ENCODE data around the gene PGAM2.

PGAM2 gene

DNA sequence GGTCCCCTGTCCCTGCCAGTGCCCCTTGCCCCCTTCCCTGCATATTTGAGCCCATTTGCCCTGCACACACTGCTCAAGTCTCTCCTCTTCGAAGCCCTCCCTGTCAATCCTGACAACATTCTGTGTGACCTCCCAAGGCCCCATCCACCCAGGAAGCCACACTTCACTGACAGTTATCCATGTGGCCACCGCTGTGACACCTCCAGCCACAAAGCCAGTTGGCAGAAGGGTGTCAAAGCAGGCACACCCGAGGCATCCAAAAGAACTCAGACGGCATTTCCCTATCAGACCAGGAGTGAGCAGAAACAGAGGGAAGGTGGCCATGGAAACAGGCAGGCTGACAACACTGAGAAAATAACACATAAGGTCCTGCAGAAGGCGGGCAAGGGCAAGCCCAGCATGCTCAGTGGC lies 12.3 kb upstream of the PGAM2 start:
- H3K4me3 ChIP-seq (ENCODE audit: low read depth, low read length) = no peak overlapping the region
- TF ChIP-seq, protein P1, sequence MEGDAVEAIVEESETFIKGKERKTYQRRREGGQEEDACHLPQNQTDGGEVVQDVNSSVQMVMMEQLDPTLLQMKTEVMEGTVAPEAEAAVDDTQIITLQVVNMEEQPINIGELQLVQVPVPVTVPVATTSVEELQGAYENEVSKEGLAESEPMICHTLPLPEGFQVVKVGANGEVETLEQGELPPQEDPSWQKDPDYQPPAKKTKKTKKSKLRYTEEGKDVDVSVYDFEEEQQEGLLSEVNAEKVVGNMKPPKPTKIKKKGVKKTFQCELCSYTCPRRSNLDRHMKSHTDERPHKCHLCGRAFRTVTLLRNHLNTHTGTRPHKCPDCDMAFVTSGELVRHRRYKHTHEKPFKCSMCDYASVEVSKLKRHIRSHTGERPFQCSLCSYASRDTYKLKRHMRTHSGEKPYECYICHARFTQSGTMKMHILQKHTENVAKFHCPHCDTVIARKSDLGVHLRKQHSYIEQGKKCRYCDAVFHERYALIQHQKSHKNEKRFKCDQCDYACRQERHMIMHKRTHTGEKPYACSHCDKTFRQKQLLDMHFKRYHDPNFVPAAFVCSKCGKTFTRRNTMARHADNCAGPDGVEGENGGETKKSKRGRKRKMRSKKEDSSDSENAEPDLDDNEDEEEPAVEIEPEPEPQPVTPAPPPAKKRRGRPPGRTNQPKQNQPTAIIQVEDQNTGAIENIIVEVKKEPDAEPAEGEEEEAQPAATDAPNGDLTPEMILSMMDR (IDR thresholded peaks at IDR 0.05; ENCODE audit: low read depth, low read length) = no peak
- in situ Hi-C loops (cut with HindIII; ENCODE audit: low sequenced_read_pairs) = no loop called here
- DNase-seq (ENCODE audit: low read depth, low spot score) = no peak

DNA sequence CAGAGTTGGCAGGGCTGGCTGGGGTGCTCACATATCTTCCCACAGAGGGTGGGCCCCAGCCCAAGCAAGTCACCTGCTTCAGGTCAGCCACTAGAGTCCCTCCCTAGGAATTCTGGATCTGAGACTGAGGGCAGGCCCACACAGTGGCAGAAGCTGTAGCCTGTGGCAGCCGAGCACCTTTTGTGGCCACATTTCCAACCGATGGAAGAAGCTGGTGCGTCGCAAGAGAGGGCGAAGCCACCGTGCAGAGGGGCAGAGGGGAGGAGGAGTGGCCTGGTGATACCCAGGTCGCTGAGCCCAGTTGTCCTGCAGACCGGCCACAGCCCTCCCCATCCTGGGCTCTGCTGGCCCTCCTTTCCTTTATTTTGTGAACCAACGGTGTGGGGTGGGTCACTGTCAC lies 11.7 kb upstream of the PGAM2 start:
- TF ChIP-seq, protein P1 (IDR thresholded peaks at IDR 0.05; ENCODE audit: low read depth, low read length) = no peak
- no peak for DNase-seq (ENCODE audit: low read depth, low spot score)
- H3K4me3 ChIP-seq (ENCODE audit: low read depth, low read length) = no peak overlapping the region
- in situ Hi-C loops (cut with HindIII; ENCODE audit: low sequenced_read_pairs) = no loop called here

DNA sequence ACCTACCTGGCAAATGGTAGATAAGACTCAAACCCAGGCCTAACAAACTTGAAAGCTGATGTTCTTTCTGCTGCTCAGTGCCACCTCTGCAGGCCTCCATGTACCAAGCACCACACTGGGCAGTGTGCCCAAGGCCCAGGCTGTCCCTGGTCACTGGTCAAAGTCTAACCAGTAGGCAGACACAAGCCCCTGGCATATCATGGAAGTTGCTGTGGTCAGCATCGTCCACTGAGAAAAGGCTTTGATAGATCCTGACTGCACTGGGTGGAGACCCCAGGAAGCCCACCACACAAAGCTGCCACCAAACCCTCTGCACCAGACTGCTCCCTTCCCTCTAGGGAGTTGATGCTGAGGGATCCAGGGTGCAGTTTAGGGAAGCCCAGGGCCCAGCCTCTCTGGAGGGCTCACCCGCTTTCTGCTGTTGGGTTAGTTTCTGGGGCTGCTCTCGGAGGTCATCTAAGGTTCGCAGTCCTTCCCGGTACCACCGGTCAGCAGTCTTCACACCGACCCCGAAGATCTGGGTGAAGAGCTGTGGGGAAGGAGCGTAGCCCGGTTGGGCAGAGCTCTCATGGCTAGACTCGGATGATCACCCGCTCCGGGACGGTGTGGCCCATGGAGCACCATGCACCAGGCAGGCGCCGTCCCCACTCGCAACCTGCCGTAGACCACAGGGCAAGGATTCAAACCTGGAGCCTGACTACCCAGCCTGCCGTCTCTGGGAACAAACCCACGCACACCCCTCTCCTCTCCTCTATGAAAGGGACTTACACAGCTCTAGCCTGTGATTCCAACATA lies 10.9 kb upstream of the PGAM2 start:
- in situ Hi-C loops (cut with HindIII; ENCODE audit: low sequenced_read_pairs) = no loop called here
- no peak overlapping the region for H3K4me3 ChIP-seq (ENCODE audit: low read depth, low read length)
- DNase-seq (ENCODE audit: low read depth, low spot score) = no peak
- TF ChIP-seq, protein P1 (IDR thresholded peaks at IDR 0.05; ENCODE audit: low read depth, low read length) = no peak

DNA sequence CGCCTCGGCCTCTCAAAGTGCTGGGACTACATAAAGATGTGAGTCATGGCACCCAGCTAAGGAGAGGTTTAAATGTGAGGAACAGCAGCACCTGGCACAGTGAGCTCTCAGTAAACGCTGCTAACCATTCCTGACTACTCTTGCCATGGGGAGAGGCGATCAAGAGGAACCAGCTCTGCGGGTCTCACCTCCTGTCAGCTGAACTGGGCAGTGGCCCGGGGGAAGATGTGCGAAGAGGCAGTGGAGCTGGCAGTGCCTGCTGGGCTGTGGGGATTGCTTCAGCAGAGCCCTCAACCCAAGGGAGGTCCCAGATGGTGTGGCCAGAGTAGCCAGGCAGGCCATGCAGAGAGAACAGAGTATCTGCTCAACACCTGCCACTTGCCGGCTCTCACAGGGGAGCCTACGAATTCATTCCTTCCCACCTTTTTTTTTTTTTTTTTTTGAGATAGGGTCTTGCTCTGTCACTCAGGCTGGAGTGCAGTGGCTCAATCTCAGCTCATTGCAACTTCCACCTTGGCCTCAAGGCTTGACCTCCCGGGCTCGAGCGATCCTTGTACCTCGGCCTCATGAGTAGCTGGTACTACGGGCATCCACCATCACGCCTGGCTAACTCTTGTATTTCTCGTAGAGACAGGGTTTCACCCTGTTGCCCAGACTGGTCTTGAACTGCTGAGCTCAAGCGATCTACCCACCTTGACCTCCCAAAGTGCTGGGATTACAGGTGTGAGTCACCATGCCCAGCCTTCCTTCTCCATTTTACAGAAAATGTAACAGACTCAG lies 10.1 kb upstream of the PGAM2 start:
- TF ChIP-seq, protein P1 (IDR thresholded peaks at IDR 0.05; ENCODE audit: low read depth, low read length) = no peak
- in situ Hi-C loops (cut with HindIII; ENCODE audit: low sequenced_read_pairs) = no loop called here

DNA sequence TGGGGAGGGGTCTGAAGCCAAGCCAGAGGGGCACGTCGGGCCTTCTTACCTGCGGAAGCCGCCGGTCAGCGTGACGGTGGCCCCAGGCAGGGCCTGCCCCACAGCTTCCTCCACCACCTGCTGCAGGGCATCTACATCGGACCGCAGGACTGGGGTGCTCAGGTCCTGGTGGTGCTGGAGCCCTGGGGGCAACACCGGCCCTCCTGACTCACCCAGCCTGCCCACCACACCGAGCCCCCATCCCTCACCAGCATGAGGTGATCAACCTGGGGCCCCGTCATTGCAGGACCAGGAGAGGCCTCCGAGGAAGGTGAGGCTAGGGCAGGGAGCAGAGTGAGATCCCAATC lies 9.0 kb upstream of the PGAM2 start:
- H3K4me3 ChIP-seq (ENCODE audit: low read depth, low read length) = no peak overlapping the region
- in situ Hi-C loops (cut with HindIII; ENCODE audit: low sequenced_read_pairs) = no loop called here
- TF ChIP-seq, protein P1 (IDR thresholded peaks at IDR 0.05; ENCODE audit: low read depth, low read length) = no peak
- no peak for DNase-seq (ENCODE audit: low read depth, low spot score)

More for the DNA sequence above, 10.1 kb upstream of the PGAM2 start:
- DNase-seq (ENCODE audit: low read depth, low spot score) = no peak
- H3K4me3 ChIP-seq (ENCODE audit: low read depth, low read length) = no peak overlapping the region

DNA sequence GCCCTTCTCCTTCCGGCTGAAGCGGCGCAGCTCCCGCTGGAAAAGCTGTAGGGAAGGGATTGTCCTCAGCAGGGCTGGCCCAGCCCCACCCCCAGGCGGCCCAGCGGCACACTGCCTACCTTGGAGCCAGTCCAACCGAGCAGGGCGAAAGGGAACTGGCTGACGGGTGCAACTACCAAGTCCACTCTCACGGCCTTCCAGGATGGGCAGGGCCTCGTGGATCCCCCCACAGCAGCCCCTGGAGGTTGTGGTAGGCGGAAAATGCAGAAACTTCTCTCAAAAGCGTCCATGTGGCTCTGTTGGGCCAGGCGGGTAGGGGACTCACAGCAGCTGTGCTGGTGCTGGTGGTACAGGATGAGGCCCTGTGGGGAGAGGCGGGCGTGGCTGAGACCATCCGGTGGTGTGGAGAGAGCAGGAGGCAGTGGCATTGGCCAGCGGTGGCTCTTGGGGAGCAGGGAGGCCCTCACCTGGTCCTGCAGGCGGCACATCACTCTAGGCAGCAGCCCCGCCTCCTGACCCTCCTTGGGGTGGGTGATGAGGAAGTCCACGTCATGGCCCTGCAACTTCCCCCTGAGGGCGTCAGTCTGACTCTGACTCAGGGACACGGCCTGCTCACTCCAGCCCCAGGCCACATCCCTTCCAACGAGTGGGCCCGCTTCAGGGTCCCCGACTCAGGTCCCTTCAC lies 8.4 kb upstream of the PGAM2 start:
- H3K4me3 ChIP-seq (ENCODE audit: low read depth, low read length) = no peak overlapping the region
- TF ChIP-seq, protein P1 (IDR thresholded peaks at IDR 0.05; ENCODE audit: low read depth, low read length) = no peak
- in situ Hi-C loops (cut with HindIII; ENCODE audit: low sequenced_read_pairs) = no loop called here
- DNase-seq (ENCODE audit: low read depth, low spot score) = peak; percentile 43
